Measurements from ENCODE around the gene CACNA1B.

DNA sequence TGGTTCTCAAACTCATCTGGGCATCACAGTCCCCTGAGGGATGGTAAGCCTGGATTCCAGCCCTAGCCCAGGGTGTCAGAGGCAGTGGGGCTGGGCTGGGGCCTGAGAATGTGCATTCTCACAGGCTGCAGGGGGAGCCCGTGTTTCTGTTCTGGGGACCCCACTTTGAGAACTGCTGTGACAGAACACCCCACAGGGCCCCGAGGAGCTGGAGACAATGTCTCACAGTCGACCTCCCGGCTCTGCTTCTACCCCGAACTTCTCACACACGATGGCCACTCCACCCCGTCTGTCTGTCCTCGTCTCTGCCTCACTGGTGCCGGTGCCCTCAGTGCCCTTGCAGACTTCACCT, 130.0 kb downstream of the CACNA1B start:
- TF ChIP-seq, protein P1, sequence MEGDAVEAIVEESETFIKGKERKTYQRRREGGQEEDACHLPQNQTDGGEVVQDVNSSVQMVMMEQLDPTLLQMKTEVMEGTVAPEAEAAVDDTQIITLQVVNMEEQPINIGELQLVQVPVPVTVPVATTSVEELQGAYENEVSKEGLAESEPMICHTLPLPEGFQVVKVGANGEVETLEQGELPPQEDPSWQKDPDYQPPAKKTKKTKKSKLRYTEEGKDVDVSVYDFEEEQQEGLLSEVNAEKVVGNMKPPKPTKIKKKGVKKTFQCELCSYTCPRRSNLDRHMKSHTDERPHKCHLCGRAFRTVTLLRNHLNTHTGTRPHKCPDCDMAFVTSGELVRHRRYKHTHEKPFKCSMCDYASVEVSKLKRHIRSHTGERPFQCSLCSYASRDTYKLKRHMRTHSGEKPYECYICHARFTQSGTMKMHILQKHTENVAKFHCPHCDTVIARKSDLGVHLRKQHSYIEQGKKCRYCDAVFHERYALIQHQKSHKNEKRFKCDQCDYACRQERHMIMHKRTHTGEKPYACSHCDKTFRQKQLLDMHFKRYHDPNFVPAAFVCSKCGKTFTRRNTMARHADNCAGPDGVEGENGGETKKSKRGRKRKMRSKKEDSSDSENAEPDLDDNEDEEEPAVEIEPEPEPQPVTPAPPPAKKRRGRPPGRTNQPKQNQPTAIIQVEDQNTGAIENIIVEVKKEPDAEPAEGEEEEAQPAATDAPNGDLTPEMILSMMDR (conservative IDR thresholded peaks at IDR 0.05; ENCODE audit: low read depth, low read length), result no peak
- no peak for TF ChIP-seq EZH2 (IDR thresholded peaks at IDR 0.05; ENCODE audit: borderline replicate concordance, low read depth, low read length, poor library complexity, severe bottlenecking)
